ACHN (cell line): Measurements from ENCODE around the gene DNAJC21.
"Not testable (repeated sequence)": the region's sequence is repeated elsewhere in the genome, so short reads cannot be mapped to it uniquely, and the experiment has no call there.

Experiments
- DNase-seq: peaks from one replicate; pipeline ENCODE4 v3.0.0-alpha.2; 2015
- in situ Hi-C: cut with HindIII; loops from 2 replicates; pipeline ENCODE4 v1.10.0; 2017; ENCODE audit warnings: low sequenced_read_pairs, low pct_ligation_motif_present, low pct_unique_long_range_greater_than_20kb

DNAJC21 gene

DNA sequence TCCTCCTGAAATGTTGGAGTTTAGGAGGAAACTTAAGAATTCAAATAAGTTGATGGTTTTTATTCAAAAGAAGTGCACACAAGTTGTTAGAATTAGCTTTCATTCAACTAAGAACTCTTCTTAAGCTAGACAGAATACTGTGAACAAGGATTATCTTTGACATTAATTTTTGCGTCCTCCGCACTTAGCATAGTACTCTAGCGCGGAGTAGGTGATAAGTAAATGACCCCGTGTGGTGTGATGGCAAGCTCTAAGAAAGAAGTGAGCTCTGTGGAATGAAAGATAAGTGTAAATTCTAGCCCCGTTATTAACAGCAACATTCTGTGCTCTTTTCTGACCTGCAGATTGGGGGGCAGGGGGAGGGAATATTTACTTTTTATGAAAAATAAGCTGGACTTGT is 12.8 kb upstream of the DNAJC21 start:
- in situ Hi-C loops: no loop called here
- no peak for DNase-seq

GRCh38 chr5:34918025-34918424 is 11.3 kb upstream of the DNAJC21 start:
- in situ Hi-C loops: no loop called here
- no peak for DNase-seq

GRCh38 chr5:34919077-34919476 is 10.3 kb upstream of the DNAJC21 start:
- in situ Hi-C loops: no loop called here
- no peak for DNase-seq

- DNase-seq, in situ Hi-C loops: not testable (repeated sequence)
Observed at GRCh38 chr5:34923256-34923655, 6.1 kb upstream of the DNAJC21 start.

DNA sequence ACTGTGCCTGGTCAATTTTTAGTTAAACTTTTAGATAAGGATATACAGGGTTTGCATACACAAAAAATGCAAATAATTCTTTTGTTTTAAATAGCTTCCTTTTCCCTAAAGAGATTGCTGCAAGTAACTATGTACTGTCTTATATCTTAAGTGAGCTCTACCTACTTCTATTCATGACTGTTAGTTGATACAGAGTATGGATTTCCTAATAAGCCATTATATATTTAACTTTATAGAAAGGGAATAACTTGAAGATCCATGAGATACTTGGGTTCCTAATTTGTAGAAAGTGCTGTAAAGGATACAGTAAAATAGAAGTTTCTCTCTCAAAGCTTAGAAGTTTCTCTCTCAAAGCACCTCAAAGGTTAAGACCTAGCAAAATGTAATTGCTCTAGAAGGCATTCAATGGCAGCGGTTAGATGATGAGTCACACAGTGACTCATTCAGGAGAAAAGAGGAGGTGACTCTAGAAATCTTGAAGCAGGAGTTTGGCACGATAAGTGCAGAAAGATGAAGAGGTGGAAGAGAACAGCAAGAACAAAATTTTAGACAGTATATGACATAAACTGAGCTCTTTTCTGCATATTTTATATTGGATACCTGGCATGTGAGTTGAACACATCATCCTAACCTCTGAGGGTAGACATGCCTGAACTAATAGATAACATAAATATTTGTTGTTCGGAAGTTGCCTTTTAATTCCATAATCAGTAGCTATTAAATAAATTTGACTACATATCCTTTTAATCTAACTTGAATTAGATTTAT is 5.5 kb upstream of the DNAJC21 start:
- in situ Hi-C loops: no loop called here
- DNase-seq: peak; percentile 86

GRCh38 chr5:34924462-34924765 is 4.9 kb upstream of the DNAJC21 start:
- in situ Hi-C loops: no loop called here
- DNase-seq: no peak

DNA sequence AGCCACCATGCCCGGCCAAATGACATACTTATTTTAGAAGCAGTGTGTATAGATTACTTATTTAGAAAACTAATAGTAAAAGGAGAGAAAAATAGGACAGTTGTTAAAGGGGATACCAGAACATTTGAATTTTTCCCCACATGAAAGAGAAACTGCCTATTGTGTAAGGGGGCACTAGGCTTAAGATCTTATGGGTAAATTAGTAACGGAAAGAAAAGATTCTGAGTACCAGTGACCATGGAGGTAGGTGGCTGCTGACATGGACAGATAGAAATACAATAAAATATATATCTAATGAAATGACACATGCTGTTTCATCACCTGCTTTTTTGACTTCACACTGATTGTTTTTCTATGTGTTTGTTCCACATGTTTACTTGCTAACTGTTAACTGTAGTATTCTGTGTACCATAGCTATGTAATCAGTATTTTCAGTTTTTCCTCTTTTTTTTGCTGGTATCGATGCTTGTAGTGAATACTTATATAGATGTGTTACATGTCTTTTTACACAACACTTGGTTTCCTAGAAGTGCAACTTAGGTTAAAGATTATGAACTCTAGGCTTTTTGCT is 3.0 kb upstream of the DNAJC21 start:
- DNase-seq: no peak
- in situ Hi-C loops: no loop called here

- DNase-seq: no peak
- in situ Hi-C loops: no loop called here
Observed at GRCh38 chr5:34927785-34928184, 1.6 kb upstream of the DNAJC21 start.

DNA sequence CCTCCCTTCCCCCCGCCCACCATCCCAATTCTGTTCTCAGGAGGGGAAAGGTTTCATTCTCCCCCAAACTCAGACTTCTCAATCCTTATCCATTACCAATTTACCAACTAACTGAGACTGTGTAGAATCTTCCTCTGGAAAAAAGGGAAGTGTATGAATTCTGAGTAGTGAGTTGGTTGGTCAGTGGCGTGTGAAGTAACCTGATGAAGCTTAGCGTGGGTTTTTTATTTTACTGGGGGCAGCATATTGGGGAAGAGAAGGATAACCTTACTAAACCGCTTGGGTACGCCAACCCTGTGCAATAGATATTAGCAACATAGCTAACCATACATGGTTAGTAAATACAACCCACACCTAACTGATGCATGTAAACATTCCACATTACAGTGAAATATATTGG is 1.1 kb upstream of the DNAJC21 start:
- no peak for DNase-seq
- in situ Hi-C loops: no loop called here

- in situ Hi-C loops: no loop called here
- DNase-seq: peak; percentile 82
Observed at GRCh38 chr5:34929720-34930461, 532 bp downstream of the DNAJC21 start.

GRCh38 chr5:34930462-34930844 is 1.1 kb downstream of the DNAJC21 start:
- in situ Hi-C loops: no loop called here
- DNase-seq: peak; percentile 10

GRCh38 chr5:34930870-34931269 is 1.5 kb downstream of the DNAJC21 start:
- no peak for DNase-seq
- in situ Hi-C loops: no loop called here

DNA sequence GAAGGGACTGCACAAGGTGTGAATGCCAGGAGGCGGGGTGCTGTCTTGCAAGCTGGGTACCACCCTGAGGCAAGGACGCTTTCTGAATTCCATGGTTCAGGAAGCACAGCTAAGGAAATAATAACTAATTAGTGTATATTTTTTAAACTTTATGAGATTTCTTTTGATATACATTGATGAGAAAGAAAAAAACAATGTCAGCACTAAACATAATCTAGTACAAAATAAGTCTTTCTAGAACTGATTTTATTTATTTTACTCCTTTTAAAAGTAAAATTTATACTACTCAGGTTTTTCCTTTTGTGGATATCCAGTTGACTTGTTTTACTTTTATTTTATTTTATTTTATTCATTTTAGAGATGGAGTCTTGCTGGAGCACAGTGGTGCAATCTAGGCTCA is 3.6 kb downstream of the DNAJC21 start:
- in situ Hi-C loops: no loop called here
- DNase-seq: no peak

- no peak for DNase-seq
- in situ Hi-C loops: no loop called here
Observed at GRCh38 chr5:34941936-34942335, 12.6 kb downstream of the DNAJC21 start.

- in situ Hi-C loops: no loop called here
- DNase-seq: no peak
Observed at GRCh38 chr5:34944044-34944443, 14.7 kb downstream of the DNAJC21 start.

DNA sequence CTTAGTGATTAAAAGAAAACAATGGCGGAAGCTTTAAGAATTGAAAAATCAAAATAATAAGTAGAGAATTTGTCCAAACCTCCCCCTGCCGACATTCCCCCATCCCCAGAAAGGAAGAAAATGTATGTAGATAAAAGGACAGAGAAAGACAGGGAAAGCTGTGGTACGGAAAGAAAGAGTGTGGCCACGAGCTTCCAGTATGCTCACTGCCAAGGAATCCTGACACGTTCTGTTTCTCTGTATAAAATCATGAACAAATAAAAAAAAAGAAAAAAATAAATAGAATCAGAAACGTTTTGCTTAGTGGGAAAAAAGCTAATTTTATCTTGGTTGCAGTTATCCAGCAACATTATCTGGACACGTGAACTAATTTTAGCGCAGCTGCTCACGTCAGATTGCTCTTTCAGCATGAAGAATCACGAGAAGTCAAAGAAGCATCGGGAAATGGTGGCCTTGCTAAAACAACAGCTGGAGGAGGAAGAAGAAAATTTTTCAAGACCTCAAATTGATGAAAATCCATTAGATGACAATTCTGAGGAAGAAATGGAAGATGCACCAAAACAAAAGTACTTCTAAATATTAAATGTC is 15.2 kb downstream of the DNAJC21 start:
- in situ Hi-C loops: no loop called here
- no peak for DNase-seq

GRCh38 chr5:34957321-34957720 is 28.0 kb downstream of the DNAJC21 start:
- DNase-seq: no peak
- in situ Hi-C loops: no loop called here

DNA sequence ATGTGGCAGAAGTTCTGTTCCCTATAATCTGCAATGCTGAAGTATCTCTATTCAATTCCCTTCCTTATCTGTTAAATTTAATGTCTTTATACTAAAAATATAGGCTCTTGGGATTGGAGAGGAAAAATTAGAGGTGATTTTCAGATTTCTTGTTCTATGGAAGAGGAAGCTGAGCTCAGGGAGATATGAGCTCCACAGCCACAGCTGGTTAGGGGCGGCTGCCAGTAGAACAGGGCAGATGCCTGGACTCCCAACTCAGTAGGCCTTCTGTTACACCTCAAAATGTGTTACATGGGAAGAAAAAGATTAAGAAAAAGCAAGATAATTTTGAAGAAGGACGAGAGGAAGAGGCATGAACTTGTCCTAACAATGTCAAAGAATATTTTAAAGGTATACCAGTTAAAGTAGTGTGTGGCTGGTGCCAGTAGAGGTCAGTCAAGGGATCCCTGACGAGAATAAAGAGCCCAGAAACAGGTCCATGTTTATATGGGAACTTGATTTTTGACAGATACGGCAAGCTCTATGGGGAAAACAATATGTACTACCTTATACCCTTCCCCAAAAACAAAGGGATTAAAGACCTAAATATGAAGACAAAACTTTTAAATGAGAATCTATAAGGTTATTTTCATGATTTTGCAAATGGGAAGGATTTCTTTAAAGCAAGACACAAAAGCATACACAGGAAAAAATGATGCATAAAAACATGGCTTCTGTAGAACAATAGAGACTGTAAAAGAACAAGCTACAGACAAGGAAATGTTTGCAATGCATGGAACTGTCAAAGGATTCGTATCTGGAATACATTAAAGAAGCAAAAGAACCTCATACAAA is 28.7 kb downstream of the DNAJC21 start:
- peak; percentile 33 for DNase-seq
- in situ Hi-C loops: no loop called here

- DNase-seq: peak; percentile 48
- in situ Hi-C loops: no loop called here
Observed at GRCh38 chr5:34959323-34959722, 30.0 kb downstream of the DNAJC21 start.
